Left lung (tissue), 10 donors: ENCODE measurements around the gene RASGRF2. TPM values are rescaled to one million over a fixed set of nuclear protein-coding genes. Genes with fewer than 3 reads are reported as not detected.

Source experiments
- ATAC-seq: fragments of 200-7000 bp; cut with Tn5 transposase; one replicate; pipeline ENCODE4 v1.9.1; 2020; ENCODE audit warnings: moderate library complexity
- DNase-seq, 4 donors: peaks; one replicate each; pipeline ENCODE4 v3.0.0-alpha.2; 2013 to 2020
- H3K27ac ChIP-seq, 2 donors: fragments of 200-600 bp; sonication (generic) in 1 of 2; one replicate each; pipeline versions ENCODE4 v1.5.0 to v1.8.0; 2020 to 2021
- H3K27me3 ChIP-seq, 2 donors: fragments of 200-600 bp; sonication (generic) in 1 of 2; one replicate each; pipeline versions ENCODE4 v1.5.0 to v1.8.0; 2020 to 2021
- H3K36me3 ChIP-seq, 2 donors: fragments of 200-600 bp; sonication (generic) in 1 of 2; one replicate each; pipeline versions ENCODE4 v1.5.0 to v1.8.0; 2020 to 2021
- H3K4me1 ChIP-seq, 2 donors: fragments of 200-600 bp; one replicate each; pipeline ENCODE4 v1.8.0; 2021
- H3K4me3 ChIP-seq, 2 donors: fragments of 200-600 bp; sonication (generic) in 1 of 2; one replicate each; pipeline versions ENCODE4 v1.5.0 to v1.8.0; 2020 to 2021; ENCODE audit warnings: mild to moderate bottlenecking in 1 of 2
- H3K9me3 ChIP-seq, 2 donors: fragments of 200-600 bp; sonication (generic) in 1 of 2; one replicate each; pipeline versions ENCODE4 v1.5.0 to v1.8.0; 2020 to 2021
- CTCF ChIP-seq, 2 donors: fragments of 200-600 bp; sonication (generic) in 1 of 2; IDR thresholded peaks; one replicate each; pipeline versions ENCODE4 v1.5.0 to v1.8.0; 2021; ENCODE audit warnings: antibody characterized with exemption in 2 of 2
- intact Hi-C, 2 donors: fragments of 100-400 bp; cut with DNase I; formaldehyde crosslinking; loops; one replicate each; pipeline versions ENCODE4 v1.11.2 to v1.14.2; 2022
- polyA plus RNA-seq, 6 donors: library from polyadenylated mRNA; unstranded; fragments of 120-200 nt; gene quantifications; one replicate each; pipeline ENCODE4 v1.2.1, GENCODE V29; 2013; ENCODE audit not compliant: insufficient read length in 6 of 6
- total RNA-seq, 2 donors: library from RNA; stranded (reverse); fragmentation: NEBNext Ultra II Directional; extraction: Animal tissue kit (Norgen Biotek cat#: 25700); gene quantifications; one replicate each; pipeline ENCODE4 v1.2.1, GENCODE V29; 2021
- donor health status: DM: no; HTN: yes; CAD: no.
- donor health status: DM: no; HTN: no; CAD: no.

Gene RASGRF2
- total and polyA plus RNA-seq, 8 donors: 1.3 to 7.5 (median 2.8) TPM

- Histone ChIP-seq H3K36me3 (no peaks in the 10 kb centered on the region), H3K9me3 (no peaks in the 10 kb centered on the region), H3K4me1 (peaks cover 6 to 14% of the 10 kb centered on the region in 2 donors), H3K27ac (peak overlapping the region; percentile 72 to 76), H3K4me3 (peak overlapping the region; percentile 45 to 48), H3K27me3 (peaks cover 44 to 97% of the 10 kb centered on the region in 2 donors)
- ATAC-seq: peak; percentile 65
- no peak for TF ChIP-seq CTCF (IDR thresholded peaks at IDR 0.05)
- DNase-seq: peak in 1 of 4 donors; percentile 21
- intact Hi-C loops: no loop called here
Observed at GRCh38 chr5:80961376-80962281, 1.5 kb downstream of the RASGRF2 start.

- H3K27me3 ChIP-seq: peaks cover 40 to 85% of the 10 kb centered on the region in 2 donors
- no peak for ATAC-seq
- H3K4me1 ChIP-seq: peaks cover 6 to 17% of the 10 kb centered on the region in 2 donors
- intact Hi-C loops: no loop called here
- H3K27ac ChIP-seq: no peak overlapping the region
- TF ChIP-seq CTCF (IDR thresholded peaks at IDR 0.05): no peak
- H3K4me3 ChIP-seq: peak overlapping the region in 1 of 2 donors; percentile 48
- no peaks in the 10 kb centered on the region for H3K9me3 ChIP-seq
- H3K36me3 ChIP-seq: no peaks in the 10 kb centered on the region
- no peak for DNase-seq
Observed at GRCh38 chr5:80962630-80963520, 2.7 kb downstream of the RASGRF2 start.

GRCh38 chr5:80963521-80963895 is 3.3 kb downstream of the RASGRF2 start:
- DNase-seq: no peak
- Histone ChIP-seq H3K27me3 (peaks cover 34 to 79% of the 10 kb centered on the region in 2 donors), H3K36me3 (no peaks in the 10 kb centered on the region), H3K9me3 (no peaks in the 10 kb centered on the region), H3K4me3 (no peak overlapping the region), H3K4me1 (peaks cover 6 to 17% of the 10 kb centered on the region in 2 donors), H3K27ac (no peak overlapping the region)
- TF ChIP-seq CTCF (IDR thresholded peaks at IDR 0.05): no peak
- ATAC-seq: no peak
- intact Hi-C loops: no loop called here

- no peak for TF ChIP-seq CTCF (IDR thresholded peaks at IDR 0.05)
- peaks cover 32 to 74% of the 10 kb centered on the region in 2 donors for H3K27me3 ChIP-seq
- H3K9me3 ChIP-seq: no peaks in the 10 kb centered on the region
- H3K36me3 ChIP-seq: no peaks in the 10 kb centered on the region
- intact Hi-C loops: no loop called here
- ATAC-seq (no peak), DNase-seq (no peak)
- H3K4me3 ChIP-seq: no peak overlapping the region
- H3K27ac ChIP-seq: peak overlapping the region in 1 of 2 donors; percentile 16
- peaks cover 6 to 17% of the 10 kb centered on the region in 2 donors for H3K4me1 ChIP-seq
Observed at GRCh38 chr5:80963966-80964481, 3.9 kb downstream of the RASGRF2 start.
